ENCODE measurements around the gene C2orf74.

- TF ChIP-seq CTCF (IDR thresholded peaks at IDR 0.05) (no peak), POLR2AphosphoS5 (IDR thresholded peaks at IDR 0.05; ENCODE audit: low read depth, low read length) (no peak; the same call in 1 of the 2 replicates), REST (IDR thresholded peaks at IDR 0.05; ENCODE audit: insufficient read depth in 1 of 2, low read depth in 2 of 2, low read length in 1 of 2) (no peak), SIN3A (IDR thresholded peaks at IDR 0.05; ENCODE audit: borderline replicate concordance, insufficient read depth, low read depth, low read length) (no peak)
These were observed 31.9 kb downstream of the C2orf74 start for GRCh38 chr2:61193670-61194561.
